HCT116 (cell line): ENCODE data around the gene PRODH. TPM values are rescaled to one million over a fixed set of nuclear protein-coding genes. Genes with fewer than 3 reads are reported as not detected.

Experiments
- ATAC-seq: fragments of 200-7000 bp; cut with Tn5 transposase; 2 replicates; pipeline ENCODE4 v1.9.1; 2020; ENCODE audit warnings: mild to moderate bottlenecking, moderate library complexity
- BruUV-seq: library from RNA; stranded (reverse); fragments of 400-500 nt; replicated peaks from 2 replicates; lab custom pipeline; 2021; lab: Mats Ljungman, UMichigan
- CTCF ChIA-PET: fragments of 300-600 bp; sonication (Branson Sonifier 250); formaldehyde crosslinking; loops from one replicate; lab custom pipeline; 2021; ENCODE audit warnings: antibody characterized with exemption; lab: Charles Lee
- POLR2A ChIA-PET: fragments of 300-600, 350-600 bp; sonication (Branson Sonifier 250); formaldehyde crosslinking; loops from one replicate; lab custom pipeline; 2021; ENCODE audit warnings: antibody characterized with exemption; lab: Charles Lee
- RAD21 ChIA-PET, 2 experiments: fragments of 300-600 bp; sonication (Branson Sonifier 250); formaldehyde crosslinking; loops; one replicate each; lab custom pipeline; 2023; ENCODE audit warnings: low total read pairs in 2 of 2; ENCODE audit not compliant: uncharacterized antibody in 2 of 2, unreplicated experiment in 2 of 2, low non-redundant PET in 1 of 2; lab: Charles Lee
- DNase-seq: peaks from one replicate; pipeline ENCODE4 v3.0.0-alpha.2; 2010; ENCODE audit warnings: low read depth, low spot score
- H2AFZ ChIP-seq: fragments of 200-600 bp; shearing (Covaris generic), sonication (generic); 2 replicates; pipeline ENCODE4 v1.6.1; 2017; ENCODE audit warnings: low read depth, mixed run types, mixed read lengths, antibody characterized with exemption, low read length; ENCODE audit not compliant: poor library complexity, severe bottlenecking
- H3K27ac ChIP-seq: 2 replicates; pipeline ENCODE4 v1.5.1; 2012; ENCODE audit warnings: low read depth, low read length
- H3K27me3 ChIP-seq: fragments of 200-600 bp; sonication (generic); 2 replicates; pipeline ENCODE4 v1.6.1; 2016; ENCODE audit warnings: mixed run types, low read length, mixed read lengths; ENCODE audit not compliant: insufficient read depth
- H3K36me3 ChIP-seq, 2 experiments: fragments of 200-500 bp in 1 of 2; fragments of 200-600 bp in 1 of 2; sonication (Bioruptor generic) in 1 of 2; sonication (generic) in 1 of 2; 2 replicates each; pipeline versions ENCODE4 v1.5.1 to v1.6.1; 2014 to 2016; ENCODE audit warnings: low read length in 2 of 2, inconsistent platforms in 1 of 2, mixed read lengths in 1 of 2, mixed run types in 1 of 2; ENCODE audit not compliant: insufficient read depth in 2 of 2, control insufficient read depth in 1 of 2
- H3K4me1 ChIP-seq, 2 experiments: fragments of 200-600 bp in 1 of 2; sonication (generic) in 1 of 2; 2 replicates each; pipeline versions ENCODE4 v1.5.1 to v1.6.1; 2012 to 2017; ENCODE audit warnings: low read length in 2 of 2, inconsistent platforms in 1 of 2, mild to moderate bottlenecking in 1 of 2, mixed read lengths in 1 of 2, mixed run types in 1 of 2, moderate library complexity in 1 of 2; ENCODE audit not compliant: insufficient read depth in 2 of 2, control insufficient read depth in 1 of 2
- H3K4me2 ChIP-seq: fragments of 200-600 bp; sonication (generic); 2 replicates; pipeline ENCODE4 v1.6.1; 2017; ENCODE audit warnings: mixed run types, low read length, mixed read lengths
- H3K4me3 ChIP-seq, 2 experiments: fragments of 200-600 bp in 1 of 2; sonication (generic) in 1 of 2; replicated peaks in 1 of 2; 2 replicates each; pipeline ENCODE4 v1.5.1; 2011 to 2016; ENCODE audit warnings: low read length in 2 of 2, control low read depth in 1 of 2, low read depth in 1 of 2, mild to moderate bottlenecking in 1 of 2, mixed read lengths in 1 of 2, mixed run types in 1 of 2
- H3K79me2 ChIP-seq: fragments of 200-600 bp; sonication (generic); 2 replicates; pipeline ENCODE4 v1.6.1; 2017; ENCODE audit warnings: mild to moderate bottlenecking, mixed run types, low read length, moderate library complexity, mixed read lengths; ENCODE audit not compliant: insufficient read depth
- H3K9ac ChIP-seq: fragments of 200-600 bp; sonication (generic); 2 replicates; pipeline ENCODE4 v1.6.1; 2016; ENCODE audit warnings: low read length, mixed read lengths
- H3K9me2 ChIP-seq: fragments of 200-600 bp; sonication (generic), shearing (Covaris generic); 2 replicates; pipeline ENCODE4 v1.6.1; 2017; ENCODE audit warnings: mixed run types, mild to moderate bottlenecking, moderate library complexity; ENCODE audit not compliant: insufficient read depth
- H3K9me3 ChIP-seq, 2 experiments: fragments of 200-500 bp in 1 of 2; fragments of 200-600 bp in 1 of 2; sonication (Bioruptor generic) in 1 of 2; sonication (generic) in 1 of 2; 2 replicates each; pipeline ENCODE4 v1.6.1; 2014 to 2017; ENCODE audit warnings: low read length in 2 of 2, mixed read lengths in 2 of 2, inconsistent platforms in 1 of 2, low read depth in 1 of 2, mild to moderate bottlenecking in 1 of 2, mixed run types in 1 of 2, moderate library complexity in 1 of 2; ENCODE audit not compliant: control insufficient read depth in 1 of 2, insufficient read depth in 1 of 2
- H4K20me1 ChIP-seq: fragments of 200-600 bp; sonication (generic), shearing (Covaris generic); 2 replicates; pipeline ENCODE4 v1.6.1; 2017; ENCODE audit warnings: mixed run types, mild to moderate bottlenecking, moderate library complexity; ENCODE audit not compliant: insufficient read depth
- CEBPB ChIP-seq: IDR thresholded peaks from 2 replicates; pipeline ENCODE4 v1.6.1; 2012; ENCODE audit warnings: low read depth
- EZH2phosphoT487 ChIP-seq: fragments of 200-600 bp; IDR thresholded peaks from 2 replicates; pipeline ENCODE4 v1.6.1; 2018; ENCODE audit warnings: antibody characterized with exemption, borderline replicate concordance
- RAD21 ChIP-seq: IDR thresholded peaks from 2 replicates; pipeline ENCODE4 v1.6.1; 2012; ENCODE audit warnings: low read depth, mild to moderate bottlenecking
- SIN3A ChIP-seq: IDR thresholded peaks from 2 replicates; pipeline ENCODE4 v1.6.1; 2012; ENCODE audit warnings: low read depth
- SRF ChIP-seq: IDR thresholded peaks from 2 replicates; pipeline ENCODE4 v1.6.1; 2012; ENCODE audit warnings: low read depth
- intact Hi-C: fragments of 100-400 bp; cut with micrococcal nuclease; formaldehyde crosslinking; loops from 2 replicates; pipeline ENCODE4 v1.10.0; 2022
- total RNA-seq: library from RNA; stranded (reverse); gene quantifications from one replicate; pipeline ENCODE4 v1.2.1, GENCODE V29; 2021; ENCODE audit not compliant: unreplicated experiment
- TF ChIP-seq, protein P1 (sequence below), 3 experiments: fragments of 200-600 bp in 1 of 3; sonication (generic) in 1 of 3; IDR thresholded peaks in 2 of 3; conservative IDR thresholded peaks in 1 of 3; 2 replicates each; pipeline ENCODE4 v1.5.1; 2012 to 2017; ENCODE audit warnings: low read depth in 2 of 3, low read length in 2 of 3, antibody characterized with exemption in 1 of 3, borderline replicate concordance in 1 of 3, control low read depth in 1 of 3, mild to moderate bottlenecking in 1 of 3, mixed read lengths in 1 of 3, mixed run types in 1 of 3, moderate library complexity in 1 of 3; ENCODE audit not compliant: insufficient read depth in 1 of 3
- TF ChIP-seq, protein P2 (sequence below): IDR thresholded peaks from 2 replicates; pipeline ENCODE4 v1.6.1; 2012
- TF ChIP-seq, protein P3 (sequence below): IDR thresholded peaks from 2 replicates; pipeline ENCODE4 v1.6.1; 2012; ENCODE audit warnings: low read depth

Gene PRODH
- total RNA-seq, 1 experiment from 2014 or later, result 3.2 TPM

DNA sequence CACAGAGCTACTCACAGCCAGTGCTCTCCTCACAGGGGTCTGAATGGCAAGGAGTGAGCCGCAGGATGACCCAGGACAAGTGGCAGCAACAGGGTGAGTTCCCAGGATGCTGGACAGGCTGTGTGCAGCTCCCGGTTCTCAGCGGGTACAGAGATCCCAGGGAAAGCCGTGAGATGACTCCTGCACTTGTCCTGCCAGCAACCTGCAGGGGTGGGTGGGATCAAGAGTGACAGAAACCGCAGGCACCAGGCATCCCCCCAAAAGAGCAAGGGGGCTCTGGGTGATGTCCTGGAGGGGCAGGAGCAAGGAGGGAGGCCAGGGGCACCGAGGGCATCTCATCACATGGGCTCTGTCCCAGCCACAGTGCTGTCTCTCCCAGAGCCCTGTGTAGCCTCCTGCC lies 15.9 kb upstream of the PRODH start:
- TF ChIP-seq, protein P1, sequence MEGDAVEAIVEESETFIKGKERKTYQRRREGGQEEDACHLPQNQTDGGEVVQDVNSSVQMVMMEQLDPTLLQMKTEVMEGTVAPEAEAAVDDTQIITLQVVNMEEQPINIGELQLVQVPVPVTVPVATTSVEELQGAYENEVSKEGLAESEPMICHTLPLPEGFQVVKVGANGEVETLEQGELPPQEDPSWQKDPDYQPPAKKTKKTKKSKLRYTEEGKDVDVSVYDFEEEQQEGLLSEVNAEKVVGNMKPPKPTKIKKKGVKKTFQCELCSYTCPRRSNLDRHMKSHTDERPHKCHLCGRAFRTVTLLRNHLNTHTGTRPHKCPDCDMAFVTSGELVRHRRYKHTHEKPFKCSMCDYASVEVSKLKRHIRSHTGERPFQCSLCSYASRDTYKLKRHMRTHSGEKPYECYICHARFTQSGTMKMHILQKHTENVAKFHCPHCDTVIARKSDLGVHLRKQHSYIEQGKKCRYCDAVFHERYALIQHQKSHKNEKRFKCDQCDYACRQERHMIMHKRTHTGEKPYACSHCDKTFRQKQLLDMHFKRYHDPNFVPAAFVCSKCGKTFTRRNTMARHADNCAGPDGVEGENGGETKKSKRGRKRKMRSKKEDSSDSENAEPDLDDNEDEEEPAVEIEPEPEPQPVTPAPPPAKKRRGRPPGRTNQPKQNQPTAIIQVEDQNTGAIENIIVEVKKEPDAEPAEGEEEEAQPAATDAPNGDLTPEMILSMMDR (IDR thresholded peaks at IDR 0.05 in 2 of 3, conservative IDR thresholded peaks at IDR 0.05 in 1 of 3; ENCODE audit: borderline replicate concordance in 1 of 3, insufficient read depth in 1 of 3, low read depth in 2 of 3, low read length in 2 of 3), result no peak
- TF ChIP-seq SIN3A, result no peak
- no peak for TF ChIP-seq CEBPB
- TF ChIP-seq SRF, result no peak
- TF ChIP-seq, protein P2, sequence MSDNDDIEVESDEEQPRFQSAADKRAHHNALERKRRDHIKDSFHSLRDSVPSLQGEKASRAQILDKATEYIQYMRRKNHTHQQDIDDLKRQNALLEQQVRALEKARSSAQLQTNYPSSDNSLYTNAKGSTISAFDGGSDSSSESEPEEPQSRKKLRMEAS, result no peak
- no peak for TF ChIP-seq EZH2phosphoT487
- TF ChIP-seq RAD21, result no peak
- TF ChIP-seq, protein P3, sequence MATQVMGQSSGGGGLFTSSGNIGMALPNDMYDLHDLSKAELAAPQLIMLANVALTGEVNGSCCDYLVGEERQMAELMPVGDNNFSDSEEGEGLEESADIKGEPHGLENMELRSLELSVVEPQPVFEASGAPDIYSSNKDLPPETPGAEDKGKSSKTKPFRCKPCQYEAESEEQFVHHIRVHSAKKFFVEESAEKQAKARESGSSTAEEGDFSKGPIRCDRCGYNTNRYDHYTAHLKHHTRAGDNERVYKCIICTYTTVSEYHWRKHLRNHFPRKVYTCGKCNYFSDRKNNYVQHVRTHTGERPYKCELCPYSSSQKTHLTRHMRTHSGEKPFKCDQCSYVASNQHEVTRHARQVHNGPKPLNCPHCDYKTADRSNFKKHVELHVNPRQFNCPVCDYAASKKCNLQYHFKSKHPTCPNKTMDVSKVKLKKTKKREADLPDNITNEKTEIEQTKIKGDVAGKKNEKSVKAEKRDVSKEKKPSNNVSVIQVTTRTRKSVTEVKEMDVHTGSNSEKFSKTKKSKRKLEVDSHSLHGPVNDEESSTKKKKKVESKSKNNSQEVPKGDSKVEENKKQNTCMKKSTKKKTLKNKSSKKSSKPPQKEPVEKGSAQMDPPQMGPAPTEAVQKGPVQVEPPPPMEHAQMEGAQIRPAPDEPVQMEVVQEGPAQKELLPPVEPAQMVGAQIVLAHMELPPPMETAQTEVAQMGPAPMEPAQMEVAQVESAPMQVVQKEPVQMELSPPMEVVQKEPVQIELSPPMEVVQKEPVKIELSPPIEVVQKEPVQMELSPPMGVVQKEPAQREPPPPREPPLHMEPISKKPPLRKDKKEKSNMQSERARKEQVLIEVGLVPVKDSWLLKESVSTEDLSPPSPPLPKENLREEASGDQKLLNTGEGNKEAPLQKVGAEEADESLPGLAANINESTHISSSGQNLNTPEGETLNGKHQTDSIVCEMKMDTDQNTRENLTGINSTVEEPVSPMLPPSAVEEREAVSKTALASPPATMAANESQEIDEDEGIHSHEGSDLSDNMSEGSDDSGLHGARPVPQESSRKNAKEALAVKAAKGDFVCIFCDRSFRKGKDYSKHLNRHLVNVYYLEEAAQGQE, result no peak
- TF ChIP-seq, all 23 proteins: peak for 0
- POLR2A ChIA-PET, result no interaction called here
- no peak for DNase-seq
- H4K20me1 ChIP-seq, result no peaks in the 10 kb centered on the region
- no peaks in the 10 kb centered on the region for H3K9me2 ChIP-seq
- H3K4me2 ChIP-seq, result no peak overlapping the region
- no peaks in the 10 kb centered on the region for H3K4me1 ChIP-seq
- no peaks in the 10 kb centered on the region for H3K27me3 ChIP-seq
- intact Hi-C loops, result no loop called here
- H2AFZ ChIP-seq, result no peak overlapping the region
- H3K9ac ChIP-seq, result no peak overlapping the region
- no peak for ATAC-seq
- no peak overlapping the region for H3K4me3 ChIP-seq
- H3K9me3 ChIP-seq, result no peaks in the 10 kb centered on the region
- no peaks in the 10 kb centered on the region for H3K36me3 ChIP-seq
- BruUV-seq, result no TSS peak
- RAD21 ChIA-PET, result interaction anchor here in 1 of 2 experiments (1.5 kb wide), 1 partner anchor 677 kb away, joined by 5 read pairs; no protein-coding TSS in a partner anchor
- CTCF ChIA-PET, result no interaction called here
- no peak overlapping the region for H3K27ac ChIP-seq
- no peaks in the 10 kb centered on the region for H3K79me2 ChIP-seq
